H1 (cell line): ENCODE measurements around the gene DRC7. TPM values are rescaled to one million over a fixed set of nuclear protein-coding genes. Genes with fewer than 3 reads are reported as not detected.
A peak's percentile ranks its signal among the peaks of the same experiment; 100 is the strongest.

Experiments
- CTCF ChIA-PET: fragments of 300-600 bp; sonication (Branson Sonifier 250); formaldehyde crosslinking; loops from one replicate; lab custom pipeline; 2021; ENCODE audit not compliant: partially characterized antibody; lab: Charles Lee
- POLR2A ChIA-PET: fragments of 300-600 bp; sonication (Branson Sonifier 250); formaldehyde crosslinking; loops from one replicate; lab custom pipeline; 2021; ENCODE audit warnings: inconsistent platforms; ENCODE audit not compliant: partially characterized antibody; lab: Charles Lee
- DNase-seq, 2 experiments: peaks; one replicate each; pipeline versions ENCODE4 v3.0.0 to v3.0.0-alpha.2; 2010 to 2022; ENCODE audit warnings: low spot score in 2 of 2, low read depth in 1 of 2, mixed read lengths in 1 of 2
- FAIRE-seq: peaks from 2 replicates; lab custom pipeline; 2011; peaks lifted over from hg19 to GRCh38; lab: Jason Lieb, UNC
- H2AFZ ChIP-seq: 2 replicates; pipeline ENCODE4 v1.8.1; 2012; ENCODE audit warnings: low read length, inconsistent platforms
- H2AK5ac ChIP-seq: 2 replicates; pipeline ENCODE4 v1.6.1; 2013; ENCODE audit warnings: low read depth, low read length
- H2BK120ac ChIP-seq: replicated peaks from 2 replicates; pipeline ENCODE3; 2013; ENCODE audit warnings: low read depth, low read length, inconsistent platforms
- H2BK12ac ChIP-seq: 2 replicates; pipeline ENCODE4 v1.6.1; 2013; ENCODE audit warnings: low read depth, low read length
- H2BK15ac ChIP-seq: 2 replicates; pipeline ENCODE4 v1.6.1; 2013; ENCODE audit warnings: low read length
- H2BK20ac ChIP-seq: 2 replicates; pipeline ENCODE4 v1.6.1; 2013; ENCODE audit warnings: low read length
- H2BK5ac ChIP-seq: 2 replicates; pipeline ENCODE4 v1.6.1; 2013; ENCODE audit warnings: low read depth, low read length
- H3K14ac ChIP-seq: 2 replicates; pipeline ENCODE4 v1.6.1; 2013; ENCODE audit warnings: inconsistent platforms; ENCODE audit not compliant: insufficient read length
- H3K18ac ChIP-seq: 2 replicates; pipeline ENCODE4 v1.6.1; 2013; ENCODE audit warnings: low read length; ENCODE audit errors: extremely low read depth
- H3K23ac ChIP-seq: 2 replicates; pipeline ENCODE4 v1.6.1; 2013; ENCODE audit warnings: inconsistent platforms; ENCODE audit not compliant: insufficient read length
- H3K23me2 ChIP-seq: 2 replicates; pipeline ENCODE4 v1.6.1; 2013; ENCODE audit warnings: low read depth, low read length
- H3K27ac ChIP-seq: 2 replicates; pipeline ENCODE4 v1.6.1; 2011; ENCODE audit warnings: low read depth, low read length, inconsistent platforms
- H3K27me3 ChIP-seq, 4 experiments: replicated peaks in 1 of 4; 1 replicate in 1 of 4; 2 replicates in 3 of 4; pipeline versions ENCODE4 v1.6.1 to v1.8.1; 2011 to 2013; ENCODE audit warnings: low read length in 3 of 4, mild to moderate bottlenecking in 3 of 4, inconsistent platforms in 2 of 4, mixed read lengths in 2 of 4, moderate library complexity in 1 of 4; ENCODE audit not compliant: control insufficient read depth in 3 of 4, insufficient read depth in 3 of 4; ENCODE audit errors: extremely low read depth in 1 of 4
- H3K36me3 ChIP-seq, 4 experiments: 2 replicates each; pipeline versions ENCODE4 v1.6.1 to v1.8.1; 2011 to 2013; ENCODE audit warnings: mild to moderate bottlenecking in 4 of 4, low read length in 3 of 4, moderate library complexity in 2 of 4, control low read depth in 1 of 4, inconsistent platforms in 1 of 4; ENCODE audit not compliant: insufficient read depth in 4 of 4, control insufficient read depth in 2 of 4
- H3K4ac ChIP-seq: replicated peaks from 2 replicates; pipeline ENCODE3; 2013; ENCODE audit warnings: low read length, low read depth, mixed read lengths, inconsistent platforms; ENCODE audit not compliant: insufficient read length
- H3K4me1 ChIP-seq, 4 experiments: replicated peaks in 1 of 4; 1 replicate in 1 of 4; 2 replicates in 3 of 4; pipeline versions ENCODE4 v1.6.1 to v1.8.1; 2011 to 2013; ENCODE audit warnings: low read length in 3 of 4, inconsistent platforms in 2 of 4, mixed read lengths in 1 of 4; ENCODE audit not compliant: insufficient read depth in 4 of 4, control insufficient read depth in 3 of 4
- H3K4me2 ChIP-seq, 2 experiments: 2 replicates each; pipeline versions ENCODE4 v1.6.1 to v1.8.1; 2011 to 2013; ENCODE audit warnings: low read depth in 2 of 2, low read length in 2 of 2, control low read depth in 1 of 2, inconsistent platforms in 1 of 2, mild to moderate bottlenecking in 1 of 2; ENCODE audit not compliant: insufficient read depth in 1 of 2
- H3K4me3 ChIP-seq, 4 experiments: fragments of 200-600, 300-600 bp in 1 of 4; sonication (generic), shearing (Covaris generic), sonication (Bioruptor Twin) in 1 of 4; 2 replicates each; pipeline versions ENCODE4 v1.5.1 to v1.8.1; 2011 to 2016; ENCODE audit warnings: low read length in 4 of 4, low read depth in 3 of 4, control low read depth in 2 of 4, inconsistent platforms in 2 of 4, mild to moderate bottlenecking in 2 of 4, mixed read lengths in 1 of 4, moderate library complexity in 1 of 4; ENCODE audit not compliant: insufficient read depth in 2 of 4; ENCODE audit errors: extremely low read depth in 1 of 4
- H3K56ac ChIP-seq: replicated peaks from 2 replicates; pipeline ENCODE3; 2013; ENCODE audit warnings: low read depth, mild to moderate bottlenecking, mixed read lengths, low read length, inconsistent platforms; ENCODE audit not compliant: insufficient read length
- H3K79me1 ChIP-seq: 2 replicates; pipeline ENCODE4 v1.6.1; 2013; ENCODE audit warnings: low read depth, low read length, control low read depth
- H3K79me2 ChIP-seq, 2 experiments: 2 replicates each; pipeline versions ENCODE4 v1.6.1 to v1.8.1; 2012 to 2013; ENCODE audit warnings: low read length in 2 of 2, mild to moderate bottlenecking in 2 of 2, inconsistent platforms in 1 of 2; ENCODE audit not compliant: insufficient read depth in 2 of 2, control insufficient read depth in 1 of 2
- H3K9ac ChIP-seq, 4 experiments: replicated peaks in 1 of 4; 1 replicate in 1 of 4; 2 replicates in 3 of 4; pipeline versions ENCODE4 v1.6.1 to v1.8.1; 2011 to 2013; ENCODE audit warnings: low read depth in 3 of 4, low read length in 3 of 4, control low read depth in 2 of 4, mild to moderate bottlenecking in 2 of 4, moderate library complexity in 2 of 4, inconsistent platforms in 1 of 4; ENCODE audit errors: extremely low read depth in 1 of 4
- H3K9me3 ChIP-seq, 2 experiments: 2 replicates each; pipeline versions ENCODE4 v1.6.1 to v1.8.1; 2012 to 2013; ENCODE audit warnings: mild to moderate bottlenecking in 2 of 2, moderate library complexity in 2 of 2, control low read depth in 1 of 2, inconsistent platforms in 1 of 2, low read depth in 1 of 2, low read length in 1 of 2, mixed read lengths in 1 of 2; ENCODE audit not compliant: insufficient read depth in 2 of 2
- H4K20me1 ChIP-seq, 2 experiments: replicated peaks in 1 of 2; 2 replicates each; pipeline versions ENCODE3 to v1.8.1; 2011 to 2013; ENCODE audit warnings: inconsistent platforms in 2 of 2, low read length in 2 of 2, mild to moderate bottlenecking in 1 of 2; ENCODE audit not compliant: insufficient read depth in 2 of 2, control insufficient read depth in 1 of 2
- H4K5ac ChIP-seq: 2 replicates; pipeline ENCODE4 v1.6.1; 2013; ENCODE audit warnings: low read length, low read depth, mixed read lengths, inconsistent platforms; ENCODE audit not compliant: insufficient read length
- H4K8ac ChIP-seq: 2 replicates; pipeline ENCODE4 v1.8.0; 2013; ENCODE audit warnings: mild to moderate bottlenecking, moderate library complexity, low read length, inconsistent platforms; ENCODE audit not compliant: insufficient read depth; ENCODE audit errors: extremely low read depth
- H4K91ac ChIP-seq: replicated peaks from 2 replicates; pipeline ENCODE3; 2013; ENCODE audit warnings: low read length, mixed read lengths, inconsistent platforms; ENCODE audit not compliant: insufficient read length
- GABPA ChIP-seq: IDR thresholded peaks from 2 replicates; pipeline ENCODE4 v1.6.1; 2011; ENCODE audit warnings: mild to moderate bottlenecking, low read length, moderate library complexity, borderline replicate concordance; ENCODE audit not compliant: insufficient read depth
- RAD21 ChIP-seq, 2 experiments: IDR thresholded peaks in 1 of 2; conservative IDR thresholded peaks in 1 of 2; 2 replicates each; pipeline ENCODE4 v1.6.1; 2011; ENCODE audit warnings: low read depth in 2 of 2, low read length in 2 of 2, improper control_type of control experiment in 1 of 2, inconsistent platforms in 1 of 2, mild to moderate bottlenecking in 1 of 2, moderate library complexity in 1 of 2
- WGBS, 2 experiments: shearing (Covaris generic) in 1 of 2; methylation state at CpG; one replicate each; pipeline versions ENCODE4 v1.1.6 to v1.1.7; 2013 to 2015; ENCODE audit warnings: low lambda C conversion rate in 2 of 2, mixed read lengths in 2 of 2, inconsistent platforms in 1 of 2, low coverage in 1 of 2, missing lambda C conversion rate in 1 of 2; ENCODE audit not compliant: insufficient replicate concordance in 2 of 2, insufficient coverage in 1 of 2, insufficient read length in 1 of 2; ENCODE audit errors: extremely low coverage in 1 of 2, missing lambda C conversion rate in 1 of 2; 5-methylcytosine and 5-hydroxymethylcytosine counted together
- polyA plus RNA-seq, 7 experiments: library from polyadenylated mRNA; depleted of rRNA in 3 of 7; stranded (reverse) in 5 of 7; unstranded in 2 of 7; fragments of >200 nt in 5 of 7; fragments of 200-250 nt in 2 of 7; gene quantifications; 1 replicate in 5 of 7; 2 replicates in 1 of 7; 4 replicates in 1 of 7; pipeline versions ENCODE4 v1.2.1 to v1.2.3, GENCODE V29; 2011 to 2013; ENCODE audit warnings: missing spikeins in 2 of 7, mixed read lengths in 2 of 7
- total RNA-seq: library from RNA; stranded (reverse); fragmentation: NEBNext Ultra II Directional; extraction: Animal tissue kit (Norgen Biotek cat#: 25700); gene quantifications from 2 replicates; pipeline ENCODE4 v1.2.1, GENCODE V29; 2021
- TF ChIP-seq, protein P1 (sequence below), 3 experiments: IDR thresholded peaks; 1 replicate in 2 of 3; 2 replicates in 1 of 3; pipeline versions ENCODE4 v1.5.1 to v1.6.1; 2011; ENCODE audit warnings: low read length in 3 of 3, mild to moderate bottlenecking in 3 of 3, inconsistent platforms in 2 of 3, low read depth in 1 of 3, moderate library complexity in 1 of 3; ENCODE audit not compliant: insufficient read depth in 1 of 3; ENCODE audit errors: control extremely low read depth in 1 of 3

DRC7 gene
- total and polyA plus RNA-seq, 2 of the 8 experiments (the other 6 are each of a cell fraction or from before 2014, with no cell fraction given) = 0.14 TPM; not detected in 1

GRCh38 chr16:57723170-57723569 is 28.6 kb downstream of the DRC7 start:
- no peak overlapping the region for H3K9ac ChIP-seq
- no peak overlapping the region for H2BK15ac ChIP-seq
- no peak overlapping the region for H2BK12ac ChIP-seq
- H3K23me2 ChIP-seq = no peaks in the 10 kb centered on the region
- ChIA-PET POLR2A (interaction anchor here (1.3 kb wide), 1 partner anchor 12 kb away, joined by 7 read pairs; the partner anchor contains the start of gene KATNB1), CTCF (interaction anchor here (0.6 to 6.6 kb wide), 53 partner anchors 9 to 765 kb away, joined by 3 to 48 read pairs (median 4); partner anchors contain the start of gene ADGRG3)
- H4K5ac ChIP-seq = no peak overlapping the region
- H2BK120ac ChIP-seq = no peak overlapping the region
- no peak overlapping the region for H2BK20ac ChIP-seq
- H3K27ac ChIP-seq = no peak overlapping the region
- H3K23ac ChIP-seq = no peak overlapping the region
- no peak overlapping the region for H3K4me3 ChIP-seq
- H3K18ac ChIP-seq = no peak overlapping the region
- H3K14ac ChIP-seq = no peak overlapping the region
- H3K27me3 ChIP-seq = no peaks in the 10 kb centered on the region; a peak in 1 of 7 replicates
- H4K8ac ChIP-seq = no peak overlapping the region
- H3K4me2 ChIP-seq = no peak overlapping the region
- no peaks in the 10 kb centered on the region for H3K79me2 ChIP-seq
- no peak overlapping the region for H3K4ac ChIP-seq
- no peaks in the 10 kb centered on the region for H4K20me1 ChIP-seq
- WGBS, 2 experiments = 75% methylated on average over 7 of the region's 7 CpGs; no CpG with 5 or more reads in 1 of the 2 experiments
- H2AK5ac ChIP-seq = no peak overlapping the region
- TF ChIP-seq RAD21 (IDR thresholded peaks at IDR 0.05 in 1 of 2, conservative IDR thresholded peaks at IDR 0.05 in 1 of 2; ENCODE audit: low read depth in 2 of 2, low read length in 2 of 2) = peak; percentile 73 to 85
- TF ChIP-seq, protein P1, sequence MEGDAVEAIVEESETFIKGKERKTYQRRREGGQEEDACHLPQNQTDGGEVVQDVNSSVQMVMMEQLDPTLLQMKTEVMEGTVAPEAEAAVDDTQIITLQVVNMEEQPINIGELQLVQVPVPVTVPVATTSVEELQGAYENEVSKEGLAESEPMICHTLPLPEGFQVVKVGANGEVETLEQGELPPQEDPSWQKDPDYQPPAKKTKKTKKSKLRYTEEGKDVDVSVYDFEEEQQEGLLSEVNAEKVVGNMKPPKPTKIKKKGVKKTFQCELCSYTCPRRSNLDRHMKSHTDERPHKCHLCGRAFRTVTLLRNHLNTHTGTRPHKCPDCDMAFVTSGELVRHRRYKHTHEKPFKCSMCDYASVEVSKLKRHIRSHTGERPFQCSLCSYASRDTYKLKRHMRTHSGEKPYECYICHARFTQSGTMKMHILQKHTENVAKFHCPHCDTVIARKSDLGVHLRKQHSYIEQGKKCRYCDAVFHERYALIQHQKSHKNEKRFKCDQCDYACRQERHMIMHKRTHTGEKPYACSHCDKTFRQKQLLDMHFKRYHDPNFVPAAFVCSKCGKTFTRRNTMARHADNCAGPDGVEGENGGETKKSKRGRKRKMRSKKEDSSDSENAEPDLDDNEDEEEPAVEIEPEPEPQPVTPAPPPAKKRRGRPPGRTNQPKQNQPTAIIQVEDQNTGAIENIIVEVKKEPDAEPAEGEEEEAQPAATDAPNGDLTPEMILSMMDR (IDR thresholded peaks at IDR 0.05; ENCODE audit: control extremely low read depth in 1 of 3, insufficient read depth in 1 of 3, low read depth in 1 of 3, low read length in 3 of 3) = peak; percentile 58 to 81 (median 67)
- TF ChIP-seq GABPA = no peak
- no peak for FAIRE-seq
- no peaks in the 10 kb centered on the region for H3K9me3 ChIP-seq
- H3K79me1 ChIP-seq = no peaks in the 10 kb centered on the region
- no peak overlapping the region for H2AFZ ChIP-seq
- no peaks in the 10 kb centered on the region for H3K4me1 ChIP-seq
- peak in 1 of 2 experiments; percentile 77 for DNase-seq
- H3K36me3 ChIP-seq = no peaks in the 10 kb centered on the region
- no peak overlapping the region for H3K56ac ChIP-seq
- H2BK5ac ChIP-seq = no peak overlapping the region
- H4K91ac ChIP-seq = peak overlapping the region; percentile 65
